GM23338 (cell line): Measurements from ENCODE around the gene FKBP10. TPM values are rescaled to one million over a fixed set of nuclear protein-coding genes. Genes with fewer than 3 reads are reported as not detected.
"Not testable (repeated sequence)": the region's sequence is repeated elsewhere in the genome, so short reads cannot be mapped to it uniquely, and the experiment has no call there.

Experiments used
- ATAC-seq: fragments of 200-7000 bp; cut with Tn5 transposase; 3 replicates; pipeline ENCODE4 v1.9.1; 2020
- DNase-seq: peaks from one replicate; pipeline ENCODE4 v3.0.0-alpha.2; 2015; ENCODE audit warnings: low spot score
- H2AFZ ChIP-seq: fragments of 200-600 bp; sonication (generic); 2 replicates; pipeline ENCODE4 v1.8.0; 2016; ENCODE audit warnings: antibody characterized with exemption, mild to moderate bottlenecking, moderate library complexity
- H3F3A ChIP-seq: fragments of 200-600 bp; sonication (generic); replicated peaks from 2 replicates; pipeline ENCODE4 v1.8.0; 2017; ENCODE audit warnings: antibody characterized with exemption, mixed run types, low read depth
- H3K27ac ChIP-seq: fragments of 200-600 bp; sonication (generic); 2 replicates; pipeline ENCODE4 v1.6.1; 2016; ENCODE audit warnings: low read depth
- H3K27me3 ChIP-seq: fragments of 200-600 bp; sonication (generic); 2 replicates; pipeline ENCODE4 v1.8.0; 2016; ENCODE audit warnings: mild to moderate bottlenecking, mixed run types, moderate library complexity; ENCODE audit not compliant: insufficient read depth
- H3K36me3 ChIP-seq: fragments of 200-600 bp; sonication (generic); 2 replicates; pipeline ENCODE4 v1.8.0; 2016; ENCODE audit warnings: mild to moderate bottlenecking; ENCODE audit not compliant: insufficient read depth
- H3K4me1 ChIP-seq: fragments of 200-600 bp; sonication (generic); 2 replicates; pipeline ENCODE4 v1.8.0; 2016; ENCODE audit warnings: mild to moderate bottlenecking, moderate library complexity; ENCODE audit not compliant: insufficient read depth
- H3K4me2 ChIP-seq: fragments of 200-600 bp; sonication (generic); 2 replicates; pipeline ENCODE4 v1.7.1; 2017; ENCODE audit warnings: mixed run types
- H3K4me3 ChIP-seq: fragments of 200-600 bp; sonication (generic); 2 replicates; pipeline ENCODE4 v1.6.1; 2016; ENCODE audit warnings: mixed run types
- H3K79me2 ChIP-seq: fragments of 200-600 bp; sonication (generic); replicated peaks from 2 replicates; pipeline ENCODE4 v1.8.0; 2017; ENCODE audit warnings: mild to moderate bottlenecking; ENCODE audit not compliant: insufficient read depth
- H3K9me2 ChIP-seq: fragments of 200-600 bp; sonication (generic); 2 replicates; pipeline ENCODE4 v1.8.0; 2017; ENCODE audit not compliant: insufficient read depth
- H4K20me1 ChIP-seq: fragments of 200-600 bp; sonication (generic); replicated peaks from 2 replicates; pipeline ENCODE4 v1.8.0; 2017; ENCODE audit warnings: mild to moderate bottlenecking; ENCODE audit not compliant: insufficient read depth
- H3K27ac Mint-ChIP-seq: 2 replicates; pipeline ENCODE4 v1.8.0; 2020; ENCODE audit warnings: inconsistent platforms, mild to moderate bottlenecking, moderate library complexity, mixed read lengths
- H3K27me3 Mint-ChIP-seq: 3 replicates; pipeline ENCODE4 v1.8.0; 2022; ENCODE audit warnings: low read depth, mild to moderate bottlenecking, moderate library complexity, mixed read lengths, inconsistent platforms; ENCODE audit not compliant: insufficient read depth, poor library complexity
- H3K36me3 Mint-ChIP-seq: 3 replicates; pipeline ENCODE4 v1.8.0; 2021; ENCODE audit warnings: low read depth, mild to moderate bottlenecking, inconsistent platforms, moderate library complexity, mixed read lengths
- H3K4me1 Mint-ChIP-seq: 3 replicates; pipeline ENCODE4 v1.8.0; 2020; ENCODE audit warnings: mild to moderate bottlenecking, inconsistent platforms, mixed read lengths
- H3K4me3 Mint-ChIP-seq: 3 replicates; pipeline ENCODE4 v1.8.0; 2021; ENCODE audit warnings: moderate library complexity, mild to moderate bottlenecking, inconsistent platforms, mixed read lengths
- H3K9me3 Mint-ChIP-seq: 3 replicates; pipeline ENCODE4 v1.8.0; 2020; ENCODE audit warnings: moderate library complexity, mild to moderate bottlenecking, inconsistent platforms, mixed read lengths
- CREB1 ChIP-seq: fragments of 250-450 bp; sonication (Bioruptor Pico); IDR thresholded peaks from 2 replicates; pipeline ENCODE4 v1.5.0; 2020; ENCODE audit warnings: low read depth, mild to moderate bottlenecking, moderate library complexity
- JUNB ChIP-seq: IDR thresholded peaks from one replicate; pipeline ENCODE4 v1.6.1; 2016; ENCODE audit warnings: antibody characterized with exemption; ENCODE audit not compliant: unreplicated experiment
- NANOG ChIP-seq: IDR thresholded peaks from 2 replicates; pipeline ENCODE4 v1.6.1; 2016; ENCODE audit warnings: antibody characterized with exemption, borderline replicate concordance
- STAT1 ChIP-seq: IDR thresholded peaks from one replicate; pipeline ENCODE4 v1.6.1; 2016; ENCODE audit warnings: antibody characterized with exemption; ENCODE audit not compliant: unreplicated experiment
- ZNF114 ChIP-seq: fragments of 250-450 bp; sonication (Bioruptor Pico); IDR thresholded peaks from 2 replicates; pipeline ENCODE4 v1.5.0; 2020; ENCODE audit warnings: mild to moderate bottlenecking, moderate library complexity
- ZNF331 ChIP-seq: fragments of 250-450 bp; sonication (Bioruptor Pico); IDR thresholded peaks from 2 replicates; pipeline ENCODE4 v1.5.0; 2020; ENCODE audit warnings: low read depth, mild to moderate bottlenecking, moderate library complexity
- polyA plus RNA-seq: library from polyadenylated mRNA; unstranded; fragments of >200 nt; fragmentation: Nextera tagmentation; extraction: Ambion mirVana; gene quantifications from 2 replicates; pipeline ENCODE4 v1.2.1, GENCODE V29; 2016
- total RNA-seq: library from RNA; depleted of rRNA; stranded (reverse); fragments of >200 nt; shearing (Covaris generic); gene quantifications from 2 replicates; pipeline ENCODE4 v1.2.3, GENCODE V29; 2014
- TF ChIP-seq, protein P1 (sequence below): IDR thresholded peaks from 2 replicates; pipeline ENCODE4 v1.6.1; 2016; ENCODE audit warnings: antibody characterized with exemption
- TF ChIP-seq, protein P2 (sequence below): fragments of 250-450 bp; sonication (Bioruptor Pico); IDR thresholded peaks from 2 replicates; pipeline ENCODE4 v1.5.0; 2020; ENCODE audit warnings: mild to moderate bottlenecking, moderate library complexity
- TF ChIP-seq, protein P3 (sequence below), 2 experiments: fragments of 200-600 bp in 1 of 2; sonication (generic) in 1 of 2; conservative IDR thresholded peaks; 2 replicates each; pipeline versions ENCODE4 v1.5.1 to v1.6.1; 2016 to 2017; ENCODE audit warnings: antibody characterized with exemption in 2 of 2, low read depth in 2 of 2, mild to moderate bottlenecking in 2 of 2, moderate library complexity in 1 of 2

The FKBP10 gene
- total and polyA plus RNA-seq, 2 experiments from 2014 or later, result 26.2 to 151 TPM

DNA sequence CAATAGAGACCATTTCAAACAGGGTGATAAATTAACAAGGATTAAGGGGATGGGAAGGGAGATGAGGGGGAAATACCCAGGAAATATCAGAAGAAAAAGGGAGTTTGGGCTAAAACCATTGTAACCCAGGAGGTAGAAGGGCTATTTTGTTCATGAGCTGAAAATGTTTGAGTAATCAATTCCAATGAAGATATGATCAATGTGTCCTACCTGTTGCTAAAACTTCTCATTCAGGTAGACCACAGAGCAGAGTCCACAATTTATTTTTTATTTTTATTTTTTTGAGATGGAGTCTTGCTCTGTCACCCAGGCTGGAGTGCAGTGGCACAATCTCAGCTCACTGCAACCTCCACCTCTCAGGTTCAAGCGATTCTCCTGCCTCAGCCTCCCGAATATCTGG, 26.6 kb downstream of the FKBP10 start:
- H3K4me1 Mint-ChIP-seq, H4K20me1 ChIP-seq, H3K36me3 ChIP-seq, H3K27me3 Mint-ChIP-seq, H3K4me2 ChIP-seq, DNase-seq, H3K27ac ChIP-seq, H3F3A ChIP-seq, H3K27me3 ChIP-seq, H3K27ac Mint-ChIP-seq, H3K4me1 ChIP-seq, H3K4me3 ChIP-seq, H3K4me3 Mint-ChIP-seq, H2AFZ ChIP-seq, H3K9me2 ChIP-seq, ATAC-seq, H3K9me3 Mint-ChIP-seq, H3K36me3 Mint-ChIP-seq: not testable (repeated sequence)
- peaks cover 10% of the 10 kb centered on the region; the same call in 1 of the 2 replicates for H3K79me2 ChIP-seq

DNA sequence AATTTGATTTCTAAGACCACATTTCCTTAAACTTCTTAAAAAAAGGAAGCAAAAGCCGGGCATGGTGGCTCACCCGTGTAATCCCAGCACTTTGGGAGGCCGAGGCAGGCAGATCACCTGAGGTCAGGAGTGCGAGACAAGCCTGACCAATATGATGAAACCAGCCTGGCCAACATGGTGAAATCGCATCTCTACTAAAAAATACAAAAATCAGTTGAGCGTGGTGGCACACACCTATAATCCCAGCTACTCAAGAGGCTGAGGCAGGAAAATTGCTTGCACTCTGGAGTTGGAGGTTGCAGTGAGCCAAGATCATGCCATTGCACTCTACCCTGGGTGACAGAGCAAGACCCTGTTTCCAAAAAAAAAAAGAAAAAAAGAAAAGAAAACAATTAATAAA, 28.0 kb downstream of the FKBP10 start:
- not testable (repeated sequence) for H3K36me3 Mint-ChIP-seq, H3K36me3 ChIP-seq, H3K4me2 ChIP-seq, H2AFZ ChIP-seq, H3K27ac ChIP-seq, H3K4me3 Mint-ChIP-seq, H3K27me3 ChIP-seq, H3K27ac Mint-ChIP-seq, H3K9me3 Mint-ChIP-seq, H3K4me1 Mint-ChIP-seq, H4K20me1 ChIP-seq, H3K9me2 ChIP-seq, H3K79me2 ChIP-seq, ATAC-seq, H3K27me3 Mint-ChIP-seq, H3K4me3 ChIP-seq, H3F3A ChIP-seq, DNase-seq, H3K4me1 ChIP-seq

DNA sequence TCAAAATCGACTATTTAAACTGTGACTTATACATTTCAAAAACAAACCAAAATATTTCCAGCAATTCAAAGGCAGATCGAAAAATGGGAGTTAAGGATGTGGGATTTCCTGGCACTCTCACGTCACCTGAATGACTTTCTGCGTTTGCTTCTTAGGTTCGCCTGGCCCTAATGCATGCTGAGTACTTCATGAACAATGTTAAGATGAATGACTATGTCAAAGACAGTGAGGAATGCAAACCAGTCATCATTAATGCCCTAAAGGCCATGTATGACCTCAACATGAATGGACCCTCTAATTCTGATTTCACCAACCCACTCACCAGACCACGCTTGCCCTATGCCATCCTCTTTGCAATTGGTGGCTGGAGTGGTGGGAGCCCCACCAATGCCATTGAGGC, 32.2 kb downstream of the FKBP10 start:
- no peak overlapping the region for H2AFZ ChIP-seq
- Mint-ChIP-seq H3K27ac (no peak overlapping the region), H3K9me3 (no peaks in the 10 kb centered on the region), H3K36me3 (no peaks in the 10 kb centered on the region), H3K27me3 (no peaks in the 10 kb centered on the region), H3K4me3 (no peak overlapping the region), H3K4me1 (no peaks in the 10 kb centered on the region)
- TF ChIP-seq, protein P1, sequence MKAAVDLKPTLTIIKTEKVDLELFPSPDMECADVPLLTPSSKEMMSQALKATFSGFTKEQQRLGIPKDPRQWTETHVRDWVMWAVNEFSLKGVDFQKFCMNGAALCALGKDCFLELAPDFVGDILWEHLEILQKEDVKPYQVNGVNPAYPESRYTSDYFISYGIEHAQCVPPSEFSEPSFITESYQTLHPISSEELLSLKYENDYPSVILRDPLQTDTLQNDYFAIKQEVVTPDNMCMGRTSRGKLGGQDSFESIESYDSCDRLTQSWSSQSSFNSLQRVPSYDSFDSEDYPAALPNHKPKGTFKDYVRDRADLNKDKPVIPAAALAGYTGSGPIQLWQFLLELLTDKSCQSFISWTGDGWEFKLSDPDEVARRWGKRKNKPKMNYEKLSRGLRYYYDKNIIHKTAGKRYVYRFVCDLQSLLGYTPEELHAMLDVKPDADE, result no peak
- TF ChIP-seq, protein P2, sequence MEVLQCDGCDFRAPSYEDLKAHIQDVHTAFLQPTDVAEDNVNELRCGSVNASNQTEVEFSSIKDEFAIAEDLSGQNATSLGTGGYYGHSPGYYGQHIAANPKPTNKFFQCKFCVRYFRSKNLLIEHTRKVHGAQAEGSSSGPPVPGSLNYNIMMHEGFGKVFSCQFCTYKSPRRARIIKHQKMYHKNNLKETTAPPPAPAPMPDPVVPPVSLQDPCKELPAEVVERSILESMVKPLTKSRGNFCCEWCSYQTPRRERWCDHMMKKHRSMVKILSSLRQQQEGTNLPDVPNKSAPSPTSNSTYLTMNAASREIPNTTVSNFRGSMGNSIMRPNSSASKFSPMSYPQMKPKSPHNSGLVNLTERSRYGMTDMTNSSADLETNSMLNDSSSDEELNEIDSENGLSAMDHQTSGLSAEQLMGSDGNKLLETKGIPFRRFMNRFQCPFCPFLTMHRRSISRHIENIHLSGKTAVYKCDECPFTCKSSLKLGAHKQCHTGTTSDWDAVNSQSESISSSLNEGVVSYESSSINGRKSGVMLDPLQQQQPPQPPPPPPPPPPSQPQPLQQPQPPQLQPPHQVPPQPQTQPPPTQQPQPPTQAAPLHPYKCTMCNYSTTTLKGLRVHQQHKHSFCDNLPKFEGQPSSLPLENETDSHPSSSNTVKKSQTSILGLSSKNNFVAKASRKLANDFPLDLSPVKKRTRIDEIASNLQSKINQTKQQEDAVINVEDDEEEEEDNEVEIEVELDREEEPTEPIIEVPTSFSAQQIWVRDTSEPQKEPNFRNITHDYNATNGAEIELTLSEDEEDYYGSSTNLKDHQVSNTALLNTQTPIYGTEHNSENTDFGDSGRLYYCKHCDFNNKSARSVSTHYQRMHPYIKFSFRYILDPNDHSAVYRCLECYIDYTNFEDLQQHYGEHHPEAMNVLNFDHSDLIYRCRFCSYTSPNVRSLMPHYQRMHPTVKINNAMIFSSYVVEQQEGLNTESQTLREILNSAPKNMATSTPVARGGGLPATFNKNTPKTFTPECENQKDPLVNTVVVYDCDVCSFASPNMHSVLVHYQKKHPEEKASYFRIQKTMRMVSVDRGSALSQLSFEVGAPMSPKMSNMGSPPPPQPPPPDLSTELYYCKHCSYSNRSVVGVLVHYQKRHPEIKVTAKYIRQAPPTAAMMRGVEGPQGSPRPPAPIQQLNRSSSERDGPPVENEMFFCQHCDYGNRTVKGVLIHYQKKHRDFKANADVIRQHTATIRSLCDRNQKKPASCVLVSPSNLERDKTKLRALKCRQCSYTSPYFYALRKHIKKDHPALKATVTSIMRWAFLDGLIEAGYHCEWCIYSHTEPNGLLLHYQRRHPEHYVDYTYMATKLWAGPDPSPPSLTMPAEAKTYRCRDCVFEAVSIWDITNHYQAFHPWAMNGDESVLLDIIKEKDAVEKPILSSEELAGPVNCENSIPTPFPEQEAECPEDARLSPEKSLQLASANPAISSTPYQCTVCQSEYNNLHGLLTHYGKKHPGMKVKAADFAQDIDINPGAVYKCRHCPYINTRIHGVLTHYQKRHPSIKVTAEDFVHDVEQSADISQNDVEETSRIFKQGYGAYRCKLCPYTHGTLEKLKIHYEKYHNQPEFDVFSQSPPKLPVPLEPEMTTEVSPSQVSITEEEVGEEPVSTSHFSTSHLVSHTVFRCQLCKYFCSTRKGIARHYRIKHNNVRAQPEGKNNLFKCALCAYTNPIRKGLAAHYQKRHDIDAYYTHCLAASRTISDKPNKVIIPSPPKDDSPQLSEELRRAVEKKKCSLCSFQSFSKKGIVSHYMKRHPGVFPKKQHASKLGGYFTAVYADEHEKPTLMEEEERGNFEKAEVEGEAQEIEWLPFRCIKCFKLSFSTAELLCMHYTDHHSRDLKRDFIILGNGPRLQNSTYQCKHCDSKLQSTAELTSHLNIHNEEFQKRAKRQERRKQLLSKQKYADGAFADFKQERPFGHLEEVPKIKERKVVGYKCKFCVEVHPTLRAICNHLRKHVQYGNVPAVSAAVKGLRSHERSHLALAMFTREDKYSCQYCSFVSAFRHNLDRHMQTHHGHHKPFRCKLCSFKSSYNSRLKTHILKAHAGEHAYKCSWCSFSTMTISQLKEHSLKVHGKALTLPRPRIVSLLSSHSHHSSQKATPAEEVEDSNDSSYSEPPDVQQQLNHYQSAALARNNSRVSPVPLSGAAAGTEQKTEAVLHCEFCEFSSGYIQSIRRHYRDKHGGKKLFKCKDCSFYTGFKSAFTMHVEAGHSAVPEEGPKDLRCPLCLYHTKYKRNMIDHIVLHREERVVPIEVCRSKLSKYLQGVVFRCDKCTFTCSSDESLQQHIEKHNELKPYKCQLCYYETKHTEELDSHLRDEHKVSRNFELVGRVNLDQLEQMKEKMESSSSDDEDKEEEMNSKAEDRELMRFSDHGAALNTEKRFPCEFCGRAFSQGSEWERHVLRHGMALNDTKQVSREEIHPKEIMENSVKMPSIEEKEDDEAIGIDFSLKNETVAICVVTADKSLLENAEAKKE (CRISPR knock-in tag), result no peak
- no peak for TF ChIP-seq STAT1
- TF ChIP-seq ZNF114 (CRISPR knock-in tag), result no peak
- no peak for TF ChIP-seq CREB1 (CRISPR knock-in tag)
- no peak for TF ChIP-seq ZNF331 (CRISPR knock-in tag)
- TF ChIP-seq, protein P3, sequence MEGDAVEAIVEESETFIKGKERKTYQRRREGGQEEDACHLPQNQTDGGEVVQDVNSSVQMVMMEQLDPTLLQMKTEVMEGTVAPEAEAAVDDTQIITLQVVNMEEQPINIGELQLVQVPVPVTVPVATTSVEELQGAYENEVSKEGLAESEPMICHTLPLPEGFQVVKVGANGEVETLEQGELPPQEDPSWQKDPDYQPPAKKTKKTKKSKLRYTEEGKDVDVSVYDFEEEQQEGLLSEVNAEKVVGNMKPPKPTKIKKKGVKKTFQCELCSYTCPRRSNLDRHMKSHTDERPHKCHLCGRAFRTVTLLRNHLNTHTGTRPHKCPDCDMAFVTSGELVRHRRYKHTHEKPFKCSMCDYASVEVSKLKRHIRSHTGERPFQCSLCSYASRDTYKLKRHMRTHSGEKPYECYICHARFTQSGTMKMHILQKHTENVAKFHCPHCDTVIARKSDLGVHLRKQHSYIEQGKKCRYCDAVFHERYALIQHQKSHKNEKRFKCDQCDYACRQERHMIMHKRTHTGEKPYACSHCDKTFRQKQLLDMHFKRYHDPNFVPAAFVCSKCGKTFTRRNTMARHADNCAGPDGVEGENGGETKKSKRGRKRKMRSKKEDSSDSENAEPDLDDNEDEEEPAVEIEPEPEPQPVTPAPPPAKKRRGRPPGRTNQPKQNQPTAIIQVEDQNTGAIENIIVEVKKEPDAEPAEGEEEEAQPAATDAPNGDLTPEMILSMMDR (conservative IDR thresholded peaks at IDR 0.05; ENCODE audit: low read depth in 2 of 2), result no peak
- TF ChIP-seq NANOG, result no peak
- TF ChIP-seq JUNB, result no peak
- H3K4me3 ChIP-seq, result no peak overlapping the region
- no peaks in the 10 kb centered on the region for H3K4me1 ChIP-seq
- no peak overlapping the region for H3K27ac ChIP-seq
- H3K9me2 ChIP-seq, result no peaks in the 10 kb centered on the region
- H3K4me2 ChIP-seq, result no peak overlapping the region
- no peaks in the 10 kb centered on the region for H3K36me3 ChIP-seq
- ATAC-seq, result no peak
- DNase-seq, result no peak
- H3F3A ChIP-seq, result 0 out of 2 replicates have a peak, but pooled peaks cover 5% of the 10 kb centered on the region
- no peaks in the 10 kb centered on the region for H4K20me1 ChIP-seq
- peaks cover 11% of the 10 kb centered on the region for H3K79me2 ChIP-seq
- H3K27me3 ChIP-seq, result no peaks in the 10 kb centered on the region
